ENCODE measurements around the gene ZNF418.

ZNF418 gene

GRCh38 chr19:57934820-57935665, at the start of gene ZNF418:
ZNF418 (minus strand) TSS chr19:57935402; CDS start chr19:57933822, 1,580 bp downstream.
- DNase-seq (ENCODE audit: low read depth): peak; percentile 67

- DNase-seq (ENCODE audit: low read depth): no peak
These were observed 43.5 kb upstream of the ZNF418 start for GRCh38 chr19:57978586-57979289.

DNA sequence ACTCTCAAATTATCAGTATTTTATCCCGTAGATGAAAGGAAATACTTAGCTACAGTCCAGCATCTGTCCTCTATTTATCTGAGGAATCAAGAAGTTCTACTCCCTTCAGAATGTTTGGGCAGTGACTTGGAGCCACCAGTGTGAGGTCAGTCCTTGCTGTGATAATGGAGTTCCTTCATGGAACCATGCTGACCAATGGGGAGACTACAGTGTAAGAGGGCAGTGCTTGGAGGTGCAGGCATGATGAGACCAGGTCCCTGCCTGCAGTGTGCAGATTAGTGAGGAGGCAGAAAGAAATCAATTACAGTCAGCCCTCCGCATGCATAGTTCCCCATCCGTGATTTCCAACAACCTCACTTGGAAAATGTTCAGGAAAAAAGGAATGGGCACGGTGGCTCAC, 39.2 kb upstream of the ZNF418 start, which contains the start of gene C19orf18:
Gene C19orf18, minus strand, starts transcription at position 101 of the 400 bp plus-strand sequence. CDS start 102 bp downstream, outside the sequence.
- no peak for DNase-seq (ENCODE audit: low read depth)

GRCh38 chr19:57964761-57965160, 29.6 kb upstream of the ZNF418 start:
- no peak for DNase-seq (ENCODE audit: low read depth)

DNA sequence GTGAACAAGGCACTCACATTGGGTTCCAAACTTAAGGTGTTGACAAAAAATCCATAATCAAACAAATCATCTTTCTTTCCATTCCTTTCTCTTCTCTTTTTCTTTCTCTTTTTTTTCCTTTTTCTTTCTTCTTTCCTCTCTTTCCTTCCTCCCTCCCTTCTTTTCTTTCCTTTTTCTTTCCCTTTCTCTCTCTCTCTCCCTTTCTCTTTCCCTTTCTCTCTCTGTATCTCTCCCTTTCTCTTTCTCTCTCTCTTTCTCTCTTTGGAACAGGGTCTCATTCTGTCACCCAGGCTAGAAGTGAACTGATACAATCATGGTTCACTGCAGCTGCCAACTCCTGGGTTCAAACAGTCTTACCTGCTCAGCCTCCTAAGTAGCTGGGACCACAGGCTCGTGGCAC, 26.6 kb upstream of the ZNF418 start:
- DNase-seq (ENCODE audit: low read depth): no peak

DNA sequence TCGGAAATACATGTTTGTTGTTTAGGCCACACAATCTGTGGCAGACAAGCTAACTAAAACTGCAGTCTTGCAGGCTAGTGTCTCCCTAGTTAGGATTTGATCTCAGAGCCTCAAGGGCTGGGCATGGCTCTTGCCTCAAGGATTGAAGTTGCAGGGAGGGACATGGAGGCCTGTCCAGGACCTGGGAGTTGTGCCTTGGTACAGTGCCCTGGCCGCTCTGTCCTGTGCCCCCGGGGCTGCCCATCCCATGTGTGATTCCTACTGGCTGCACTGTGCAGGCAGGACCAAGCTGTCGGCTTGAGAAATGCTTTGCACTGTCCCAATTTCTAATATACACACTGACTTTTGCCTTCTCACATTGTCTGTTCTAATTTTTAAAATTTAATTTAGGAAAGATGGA, 19.8 kb upstream of the ZNF418 start:
- no peak for DNase-seq (ENCODE audit: low read depth)

GRCh38 chr19:57949702-57950101, 14.5 kb upstream of the ZNF418 start:
- no peak for DNase-seq (ENCODE audit: low read depth)

DNA sequence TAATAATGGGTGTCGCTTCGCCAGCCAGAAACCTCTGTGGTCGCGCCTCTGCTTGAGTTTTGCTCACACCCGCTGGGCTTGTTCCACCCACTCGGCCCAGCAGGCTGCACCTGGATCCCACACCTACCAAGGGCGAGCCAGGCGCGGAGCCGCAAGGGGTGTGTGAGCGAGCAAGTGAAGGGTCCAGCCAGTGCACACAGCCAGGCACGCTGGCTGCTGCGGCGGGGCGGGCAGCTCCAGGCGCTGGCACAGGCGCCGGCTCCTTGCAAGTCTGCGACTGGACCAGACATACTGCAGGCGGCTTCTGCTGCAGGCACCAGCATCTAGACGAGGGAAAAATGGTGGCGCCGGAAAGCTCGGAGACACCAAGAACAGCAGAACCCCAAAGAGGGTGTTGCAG, 14.1 kb upstream of the ZNF418 start:
- no peak for DNase-seq (ENCODE audit: low read depth)

DNA sequence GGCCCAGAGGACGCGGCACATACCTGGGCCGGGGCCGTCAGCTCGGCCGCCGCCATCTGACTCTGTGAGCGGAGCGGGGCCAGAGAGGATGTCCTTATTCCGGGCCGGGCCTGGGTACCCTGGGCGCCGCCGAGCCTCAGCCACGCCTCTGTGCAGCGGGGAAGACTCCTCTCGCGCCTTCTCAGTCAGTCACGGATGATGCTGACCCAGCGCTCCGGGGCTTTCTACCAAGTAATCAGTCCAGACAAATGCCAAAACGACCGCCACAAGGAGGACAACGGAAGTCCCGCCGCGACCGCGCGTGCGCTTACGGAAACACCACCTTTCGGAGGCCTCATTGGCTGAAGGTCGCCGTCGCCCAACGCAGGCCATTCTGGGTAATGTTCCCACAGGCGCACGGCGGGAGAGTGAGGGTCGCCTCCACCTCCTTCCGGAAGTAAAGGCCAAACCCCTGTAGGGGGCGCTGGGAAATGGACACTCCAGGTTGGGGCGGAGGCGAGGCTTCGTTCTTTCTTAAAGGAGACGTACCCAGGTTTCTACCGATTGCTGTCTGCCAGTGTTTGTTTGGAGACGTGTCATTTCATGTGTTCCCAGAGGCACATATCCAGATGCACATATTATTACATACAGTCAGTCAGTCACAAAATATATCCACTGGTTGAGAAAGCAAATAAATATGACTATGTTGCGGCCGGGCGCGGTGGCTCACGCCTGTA, 12.4 kb upstream of the ZNF418 start, which contains the start of gene ZNF256:
Gene ZNF256, minus strand, starts transcription at position 288 of the 716 bp plus-strand sequence. Its CDS starts 232 bp downstream, at position 56.
- peak; percentile 92 for DNase-seq (ENCODE audit: low read depth)

- DNase-seq (ENCODE audit: low read depth): no peak
These were observed 11.9 kb upstream of the ZNF418 start for GRCh38 chr19:57947088-57947418.

- no peak for DNase-seq (ENCODE audit: low read depth)
These were observed 11.1 kb upstream of the ZNF418 start for GRCh38 chr19:57946316-57946715.

GRCh38 chr19:57941593-57941992, 6.4 kb upstream of the ZNF418 start:
- no peak for DNase-seq (ENCODE audit: low read depth)

DNA sequence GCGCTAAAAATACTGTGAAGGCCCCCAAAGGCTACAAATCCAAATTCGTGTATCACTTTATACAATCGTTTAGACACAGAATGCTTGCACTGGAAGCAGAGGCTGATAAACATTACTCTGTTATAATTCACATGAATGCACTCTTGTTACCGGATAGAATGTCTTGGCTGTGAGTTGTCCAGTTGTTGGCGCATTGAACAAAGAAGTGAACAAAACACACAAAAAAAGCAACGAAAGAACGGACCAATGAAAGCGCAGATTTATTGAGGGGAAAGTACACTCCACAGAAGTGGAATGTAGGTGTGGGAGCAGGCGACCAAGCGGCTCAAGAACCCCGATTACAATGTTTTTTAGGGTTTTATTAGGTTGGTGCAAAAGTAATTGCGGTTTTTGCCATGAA, 529 bp upstream of the ZNF418 start:
- DNase-seq (ENCODE audit: low read depth): no peak

GRCh38 chr19:57927587-57927986, 7.6 kb downstream of the ZNF418 start:
- no peak for DNase-seq (ENCODE audit: low read depth)

- DNase-seq (ENCODE audit: low read depth): peak; percentile 92
These were observed 18.8 kb downstream of the ZNF418 start, which contains the start of gene ZNF417 for GRCh38 chr19:57916168-57916995. ZNF417 (minus strand) TSS chr19:57916592; CDS start chr19:57916411, 181 bp downstream.

DNA sequence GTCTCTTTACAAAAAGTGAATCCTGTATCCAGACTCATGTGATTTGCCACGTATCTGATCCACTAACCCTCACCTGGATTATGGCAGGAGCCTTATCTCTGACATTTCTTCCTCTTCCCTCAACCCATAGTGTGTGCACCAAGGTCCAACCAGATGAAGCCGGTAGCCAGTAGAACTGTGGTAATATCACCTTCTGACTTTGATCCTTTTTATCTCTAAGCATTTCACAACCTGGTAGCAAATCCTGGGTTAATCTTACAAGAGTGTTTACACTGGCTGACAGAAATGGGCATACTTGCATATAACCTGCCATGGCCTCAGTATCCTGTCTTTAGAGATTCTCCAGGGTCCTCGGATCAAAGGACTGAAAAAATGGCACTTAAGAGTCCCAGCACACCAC, 20.7 kb downstream of the ZNF418 start:
- no peak for DNase-seq (ENCODE audit: low read depth)

DNA sequence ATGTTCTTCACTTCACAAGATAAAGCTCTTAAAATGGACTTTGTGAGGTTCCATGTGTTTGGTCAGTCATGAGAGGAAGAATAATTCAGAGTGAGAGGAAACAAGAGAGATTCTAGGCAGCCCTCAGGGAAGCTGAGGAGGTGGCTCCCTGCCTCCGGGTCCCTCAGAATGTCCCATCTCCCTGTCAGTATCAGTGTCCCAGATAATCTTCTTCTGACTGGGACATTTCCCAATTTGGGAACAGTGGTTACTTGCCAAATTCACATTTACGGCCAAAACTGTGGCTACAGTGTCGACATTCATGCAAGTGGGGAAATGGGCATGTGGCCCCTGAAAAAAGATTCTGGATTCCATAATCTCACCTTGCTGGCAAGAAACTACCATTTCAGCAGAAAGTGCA, 27.8 kb downstream of the ZNF418 start:
- no peak for DNase-seq (ENCODE audit: low read depth)

DNA sequence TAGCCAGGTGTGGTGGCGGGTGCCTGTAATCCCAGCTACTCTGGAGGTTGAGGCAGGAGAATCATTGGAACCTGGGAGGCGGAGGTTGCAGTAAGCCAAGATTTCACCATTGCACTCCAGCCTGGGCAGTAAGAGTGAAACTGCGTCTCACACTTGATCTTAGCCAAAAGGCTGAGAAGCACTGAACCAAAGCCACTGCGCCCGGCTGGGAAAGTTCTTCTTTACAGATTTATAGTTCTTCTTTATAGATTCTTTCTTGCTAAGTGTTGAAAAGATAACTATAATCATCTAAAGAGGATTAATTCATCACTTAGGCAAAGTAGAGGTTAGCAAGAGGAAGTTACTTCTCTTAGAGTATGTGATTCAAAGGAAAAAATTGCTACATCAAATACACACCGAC, 29.9 kb downstream of the ZNF418 start:
- no peak for DNase-seq (ENCODE audit: low read depth)

DNA sequence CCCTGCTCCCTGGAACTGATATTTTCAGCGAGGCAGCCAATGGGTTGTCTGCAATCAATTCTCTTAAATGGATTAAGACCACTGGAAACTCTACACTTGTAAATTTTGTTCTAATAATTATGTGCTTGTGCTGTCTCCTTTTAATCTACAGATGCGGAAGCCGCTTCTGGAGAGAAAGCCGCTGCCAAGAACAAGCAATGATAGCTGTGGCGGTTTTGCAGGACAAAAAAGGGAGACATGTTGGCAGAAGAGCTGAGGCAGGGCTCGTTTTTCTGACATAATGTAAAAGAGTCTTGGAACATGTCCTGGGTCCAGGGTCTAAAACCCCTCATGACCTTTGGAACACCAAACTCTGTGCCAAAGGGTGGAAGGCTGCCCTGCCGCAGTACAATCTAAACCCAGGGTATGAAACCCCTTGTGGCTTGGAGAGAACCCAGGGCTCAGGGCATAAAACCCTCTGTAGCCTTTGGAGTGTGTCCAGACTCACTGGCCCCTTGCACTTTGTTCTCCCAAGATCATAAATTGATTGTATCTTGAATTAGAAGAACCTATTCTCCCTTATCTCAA, 31.5 kb downstream of the ZNF418 start:
- no peak for DNase-seq (ENCODE audit: low read depth)

DNA sequence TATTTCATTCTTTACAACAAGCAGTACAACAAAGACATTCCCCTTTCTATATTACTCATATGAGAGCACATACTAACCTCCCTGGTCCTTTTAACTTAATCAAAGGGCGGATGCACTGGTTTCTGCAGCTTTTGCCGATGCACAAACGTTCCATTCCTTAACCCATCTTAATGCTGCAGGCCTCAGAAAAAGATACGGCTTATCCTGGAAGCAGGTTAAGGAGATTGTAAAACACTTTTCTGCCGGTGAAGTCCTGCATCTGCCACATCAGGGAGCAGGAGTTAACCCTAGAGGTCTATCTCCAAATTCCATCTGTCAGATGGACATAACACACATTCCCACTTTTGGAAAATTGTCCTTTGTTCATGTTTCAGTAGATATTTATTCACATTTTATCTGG, 34.9 kb downstream of the ZNF418 start:
- no peak for DNase-seq (ENCODE audit: low read depth)

DNA sequence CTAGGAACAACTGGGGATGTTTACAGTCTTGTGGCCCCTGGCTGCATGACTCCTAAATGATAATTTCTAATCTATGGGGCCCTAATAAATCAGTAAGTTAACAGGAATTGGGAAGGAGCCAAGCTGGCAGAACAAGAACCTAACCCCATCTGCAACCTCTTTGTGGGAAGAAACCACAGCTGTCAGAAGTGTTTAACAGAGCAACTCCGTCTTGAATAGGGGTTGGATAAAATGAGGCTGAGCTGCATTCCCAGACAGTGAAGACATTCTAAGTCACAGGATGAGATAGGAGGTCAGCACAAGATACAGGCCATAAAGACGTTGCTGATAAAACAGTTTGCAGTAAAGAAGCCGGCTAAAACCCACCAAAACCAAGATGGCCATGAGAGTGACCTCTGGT, 44.5 kb downstream of the ZNF418 start:
- DNase-seq (ENCODE audit: low read depth): peak; percentile 31

All from GM04504 (cell line).